Lower lobe of right lung (tissue), 2 donors: Measurements from ENCODE around the gene EIF4H. TPM values are rescaled to one million over a fixed set of nuclear protein-coding genes. Genes with fewer than 3 reads are reported as not detected.
A peak's percentile ranks its signal among the peaks of the same experiment; 100 is the strongest.

Source experiments
- ATAC-seq, 2 donors: fragments of 200-7000 bp; cut with Tn5 transposase; one replicate each; pipeline ENCODE4 v1.9.1; 2020 to 2022; ENCODE audit warnings: mild to moderate bottlenecking in 2 of 2, moderate library complexity in 2 of 2
- DNase-seq: peaks from one replicate; pipeline ENCODE4 v3.0.0-alpha.2; 2020
- H3K27ac ChIP-seq: fragments of 200-600 bp; one replicate; pipeline ENCODE4 v1.8.0; 2022
- H3K27me3 ChIP-seq: fragments of 200-600 bp; one replicate; pipeline ENCODE4 v1.8.0; 2022; ENCODE audit warnings: low read depth
- H3K36me3 ChIP-seq: fragments of 200-600 bp; one replicate; pipeline ENCODE4 v1.8.0; 2022; ENCODE audit warnings: mild to moderate bottlenecking
- H3K4me1 ChIP-seq: fragments of 200-600 bp; one replicate; pipeline ENCODE4 v1.8.0; 2022
- H3K4me3 ChIP-seq: fragments of 200-600 bp; one replicate; pipeline ENCODE4 v1.8.0; 2022; ENCODE audit warnings: mild to moderate bottlenecking
- H3K9me3 ChIP-seq: fragments of 200-600 bp; one replicate; pipeline ENCODE4 v1.8.0; 2022
- intact Hi-C: fragments of 100-400 bp; cut with DNase I; formaldehyde crosslinking; loops from one replicate; pipeline ENCODE4 v1.11.0; 2022
- long read RNA-seq: library from polyadenylated mRNA; unstranded; transcript quantifications from one replicate; pipeline ENCODE4 v2.0.0, GENCODE V29; 2021
- total RNA-seq: library from RNA; stranded (reverse); fragmentation: NEBNext Ultra II Directional; extraction: Animal tissue kit (Norgen Biotek cat#: 25700); gene quantifications from one replicate; pipeline ENCODE4 v1.2.1, GENCODE V29; 2021
- TF ChIP-seq, protein P1 (sequence below): fragments of 200-600 bp; IDR thresholded peaks from one replicate; pipeline ENCODE4 v1.8.0; 2022; ENCODE audit warnings: antibody characterized with exemption, mild to moderate bottlenecking
- donor health status: DM: no; HTN: yes; CAD: no; lungs with severe emphysema.

Gene EIF4H
- 210 TPM for total RNA-seq
- long read RNA-seq, transcript EIF4H-201 (7 exons, 2,679 nt) = minor isoform, 16 of 783 reads
- long read RNA-seq, transcript EIF4H-202 (6 exons, 2,503 nt) = major isoform, 649 of 783 reads
- long read RNA-seq, partial matches to known transcripts = 107 of 783 reads
- long read RNA-seq, other reads (novel, unspliced or antisense) = 11 of 783 reads

DNA sequence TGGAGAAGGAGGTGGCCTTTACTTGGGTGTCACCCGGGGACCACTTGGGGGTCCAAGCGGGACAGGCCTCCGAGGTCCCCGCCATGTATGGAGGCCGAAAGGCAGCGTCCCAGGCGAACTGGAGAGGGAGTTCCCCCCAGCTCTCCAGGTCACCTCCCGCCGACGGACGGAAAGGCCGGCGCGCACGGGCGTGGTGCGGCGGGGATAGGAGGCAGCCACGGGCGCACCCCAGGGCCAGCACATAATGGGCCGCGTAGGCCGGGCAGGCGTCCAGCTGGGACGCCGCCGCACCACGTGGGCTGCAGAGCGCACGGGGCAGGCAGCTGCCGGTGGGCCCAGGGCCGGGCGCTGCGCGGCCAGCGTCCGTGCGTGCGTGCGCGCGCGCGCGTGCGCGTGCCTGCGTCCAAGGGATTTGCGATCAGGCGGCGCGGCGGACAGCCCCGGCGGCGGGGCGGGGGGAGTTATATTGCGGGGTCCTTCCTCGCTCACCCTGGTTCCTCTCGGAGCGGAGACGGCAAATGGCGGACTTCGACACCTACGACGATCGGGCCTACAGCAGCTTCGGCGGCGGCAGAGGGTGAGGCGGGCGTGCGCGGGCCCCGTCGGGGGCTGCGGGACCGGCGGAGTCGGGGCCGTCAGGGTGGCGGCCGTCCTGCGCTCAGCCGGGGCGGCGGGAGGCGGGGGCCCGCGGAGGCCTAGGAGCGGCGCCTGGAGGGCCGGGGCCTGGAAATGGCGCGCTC is at the start of gene EIF4H:
Gene EIF4H, plus strand, starts transcription at position 491 of the 740 bp plus-strand sequence. Its CDS starts 28 bp downstream, at position 519.
- Histone ChIP-seq H3K9me3 (no peaks in the 10 kb centered on the region), H3K27ac (peak within 1 kb of the TSS; percentile 97), H3K36me3 (peaks cover 30% of the 10 kb centered on the region), H3K4me1 (peaks cover 48% of the 10 kb centered on the region), H3K27me3 (no peaks in the 10 kb centered on the region), H3K4me3 (peak within 1 kb of the TSS; percentile 96)
- TF ChIP-seq, protein P1, sequence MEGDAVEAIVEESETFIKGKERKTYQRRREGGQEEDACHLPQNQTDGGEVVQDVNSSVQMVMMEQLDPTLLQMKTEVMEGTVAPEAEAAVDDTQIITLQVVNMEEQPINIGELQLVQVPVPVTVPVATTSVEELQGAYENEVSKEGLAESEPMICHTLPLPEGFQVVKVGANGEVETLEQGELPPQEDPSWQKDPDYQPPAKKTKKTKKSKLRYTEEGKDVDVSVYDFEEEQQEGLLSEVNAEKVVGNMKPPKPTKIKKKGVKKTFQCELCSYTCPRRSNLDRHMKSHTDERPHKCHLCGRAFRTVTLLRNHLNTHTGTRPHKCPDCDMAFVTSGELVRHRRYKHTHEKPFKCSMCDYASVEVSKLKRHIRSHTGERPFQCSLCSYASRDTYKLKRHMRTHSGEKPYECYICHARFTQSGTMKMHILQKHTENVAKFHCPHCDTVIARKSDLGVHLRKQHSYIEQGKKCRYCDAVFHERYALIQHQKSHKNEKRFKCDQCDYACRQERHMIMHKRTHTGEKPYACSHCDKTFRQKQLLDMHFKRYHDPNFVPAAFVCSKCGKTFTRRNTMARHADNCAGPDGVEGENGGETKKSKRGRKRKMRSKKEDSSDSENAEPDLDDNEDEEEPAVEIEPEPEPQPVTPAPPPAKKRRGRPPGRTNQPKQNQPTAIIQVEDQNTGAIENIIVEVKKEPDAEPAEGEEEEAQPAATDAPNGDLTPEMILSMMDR = no peak
- intact Hi-C loops = no loop called here
- ATAC-seq (peak; percentile 96 to 98), DNase-seq (peak; percentile 98)

DNA sequence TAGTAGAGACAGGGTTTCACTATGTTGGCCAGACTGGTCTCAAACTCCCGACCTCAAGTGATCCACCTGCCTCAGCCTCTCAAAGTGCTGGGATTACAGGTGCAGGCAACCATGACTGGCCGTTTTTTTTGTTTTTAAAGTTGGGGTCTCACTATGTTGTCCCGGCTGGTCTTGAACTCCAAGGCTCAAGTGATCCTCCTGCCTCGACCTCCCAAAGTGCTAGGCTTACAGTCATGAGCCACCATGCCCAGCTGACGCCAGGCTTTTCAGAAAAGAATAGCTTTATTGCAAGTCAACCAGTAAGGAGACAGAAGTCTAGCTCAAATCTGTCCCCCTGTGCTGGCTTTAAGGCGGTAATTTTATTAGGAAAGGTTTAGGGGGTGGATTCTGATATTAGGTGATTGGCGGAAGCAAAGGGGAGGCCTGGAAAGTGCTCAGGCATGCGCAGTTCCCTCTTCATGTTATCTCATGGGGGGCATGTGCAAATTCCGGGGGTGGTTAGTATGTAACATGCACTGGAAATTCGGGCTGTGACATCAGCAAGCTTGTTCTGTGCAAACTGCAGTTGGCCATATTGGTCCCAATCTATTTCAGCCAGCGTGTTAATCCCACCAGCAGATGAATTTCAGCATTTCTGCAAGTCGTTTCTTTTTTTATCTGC is 47.8 kb upstream of the EIF4H start:
- Histone ChIP-seq H3K27me3 (no peaks in the 10 kb centered on the region), H3K27ac (no peak overlapping the region), H3K4me1 (no peaks in the 10 kb centered on the region), H3K9me3 (no peaks in the 10 kb centered on the region), H3K36me3 (peaks cover 6% of the 10 kb centered on the region), H3K4me3 (no peak overlapping the region)
- ATAC-seq = no peak
- TF ChIP-seq, protein P1 = no peak
- intact Hi-C loops = no loop called here
- no peak for DNase-seq

GRCh38 chr7:74129887-74130286 is 44.3 kb upstream of the EIF4H start:
- no peak for DNase-seq
- TF ChIP-seq, protein P1 = no peak
- intact Hi-C loops = no loop called here
- Histone ChIP-seq H3K27ac (no peak overlapping the region), H3K4me3 (no peak overlapping the region), H3K4me1 (no peaks in the 10 kb centered on the region), H3K9me3 (no peaks in the 10 kb centered on the region), H3K27me3 (no peaks in the 10 kb centered on the region), H3K36me3 (no peaks in the 10 kb centered on the region)
- ATAC-seq = no peak

- TF ChIP-seq, protein P1 = no peak
- H3K4me1 ChIP-seq = no peaks in the 10 kb centered on the region
- intact Hi-C loops = no loop called here
- no peaks in the 10 kb centered on the region for H3K27me3 ChIP-seq
- H3K27ac ChIP-seq = no peak overlapping the region
- ATAC-seq (no peak), DNase-seq (no peak)
- no peaks in the 10 kb centered on the region for H3K9me3 ChIP-seq
- no peak overlapping the region for H3K4me3 ChIP-seq
- H3K36me3 ChIP-seq = no peaks in the 10 kb centered on the region
These were observed 43.6 kb upstream of the EIF4H start for GRCh38 chr7:74130518-74130917.

DNA sequence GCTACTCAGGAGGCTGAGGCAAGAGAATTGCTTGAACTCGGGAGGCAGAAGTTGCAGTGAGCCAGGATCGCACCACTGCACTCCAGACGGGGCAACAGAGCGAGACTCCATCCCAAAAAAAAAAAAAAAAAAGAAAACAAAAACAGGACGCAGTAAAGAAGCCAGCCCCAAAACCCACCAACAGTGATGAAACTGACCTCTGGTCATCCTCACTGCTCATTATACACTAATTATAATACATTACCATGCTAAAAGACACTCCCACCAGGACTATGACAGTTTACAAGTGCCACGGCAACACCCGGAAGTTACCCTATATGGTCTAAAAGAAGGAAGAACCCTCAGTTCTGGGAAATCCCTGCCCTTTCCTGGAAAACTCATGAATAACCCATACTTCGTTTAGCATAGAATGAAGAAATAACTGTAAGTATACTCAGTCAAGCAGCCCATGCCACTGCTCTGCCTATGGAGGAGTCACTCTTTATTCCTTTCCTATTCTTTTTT is 40.0 kb upstream of the EIF4H start:
- H3K27ac ChIP-seq = no peak overlapping the region
- ATAC-seq (peak; percentile 29 to 86), DNase-seq (no peak)
- no peaks in the 10 kb centered on the region for H3K4me1 ChIP-seq
- H3K36me3 ChIP-seq = no peaks in the 10 kb centered on the region
- no peaks in the 10 kb centered on the region for H3K9me3 ChIP-seq
- no peak overlapping the region for H3K4me3 ChIP-seq
- intact Hi-C loops = no loop called here
- H3K27me3 ChIP-seq = no peaks in the 10 kb centered on the region
- TF ChIP-seq, protein P1 = no peak
